HEK293T (cell line): Measurements from ENCODE around the gene MED29.

Source experiments
- CTCF ChIA-PET: fragments of 350-600 bp; formaldehyde crosslinking; extraction: SDS; loops from one replicate; lab custom pipeline; 2021; ENCODE audit warnings: antibody characterized with exemption, inconsistent platforms; lab: Yijun Ruan, JAX
- POLR2A ChIA-PET: fragments of 350-600 bp; formaldehyde crosslinking; extraction: SDS; loops from one replicate; lab custom pipeline; 2020; ENCODE audit warnings: antibody characterized with exemption, inconsistent platforms; lab: Yijun Ruan, JAX
- DNase-seq: peaks from one replicate; pipeline ENCODE4 v3.0.0; 2012; ENCODE audit warnings: mixed read lengths; ENCODE audit errors: extremely low spot score
- ARNT ChIP-seq: fragments of 450-650 bp; IDR thresholded peaks from 2 replicates; pipeline ENCODE4 v1.6.1; 2017; ENCODE audit warnings: mild to moderate bottlenecking
- BHLHE40 ChIP-seq: fragments of 450-650 bp; IDR thresholded peaks from 2 replicates; pipeline ENCODE4 v1.6.1; 2016; ENCODE audit warnings: mild to moderate bottlenecking, moderate library complexity, borderline replicate concordance
- CTBP1 ChIP-seq: fragments of 450-650 bp; IDR thresholded peaks from 2 replicates; pipeline ENCODE4 v1.6.1; 2016; ENCODE audit warnings: borderline replicate concordance
- ELF4 ChIP-seq: fragments of 450-650 bp; IDR thresholded peaks from 2 replicates; pipeline ENCODE4 v1.6.1; 2017; ENCODE audit warnings: antibody characterized with exemption
- FOXA1 ChIP-seq: fragments of 450-650 bp; IDR thresholded peaks from 2 replicates; pipeline ENCODE4 v1.6.1; 2016; ENCODE audit warnings: mild to moderate bottlenecking
- FOXK2 ChIP-seq: fragments of 450-650 bp; IDR thresholded peaks from 2 replicates; pipeline ENCODE4 v1.6.1; 2016; ENCODE audit warnings: mild to moderate bottlenecking
- FOXM1 ChIP-seq: fragments of 450-650 bp; IDR thresholded peaks from 2 replicates; pipeline ENCODE4 v1.6.1; 2017; ENCODE audit warnings: mild to moderate bottlenecking, borderline replicate concordance
- HDGF ChIP-seq: fragments of 450-650 bp; IDR thresholded peaks from 2 replicates; pipeline ENCODE4 v1.6.1; 2017; ENCODE audit warnings: antibody characterized with exemption, borderline replicate concordance
- L3MBTL2 ChIP-seq: fragments of 450-650 bp; conservative IDR thresholded peaks from 2 replicates; pipeline ENCODE4 v1.6.1; 2016; ENCODE audit warnings: mild to moderate bottlenecking
- LEF1 ChIP-seq: fragments of 450-650 bp; IDR thresholded peaks from 2 replicates; pipeline ENCODE4 v1.6.1; 2017; ENCODE audit warnings: mild to moderate bottlenecking, borderline replicate concordance
- NFRKB ChIP-seq: fragments of 450-650 bp; IDR thresholded peaks from 2 replicates; pipeline ENCODE4 v1.6.1; 2016; ENCODE audit warnings: mild to moderate bottlenecking, moderate library complexity
- SP1 ChIP-seq: fragments of 450-650 bp; IDR thresholded peaks from 2 replicates; pipeline ENCODE4 v1.6.1; 2017
- SUZ12 ChIP-seq: fragments of 450-650 bp; IDR thresholded peaks from 2 replicates; pipeline ENCODE4 v1.6.1; 2016; ENCODE audit warnings: mild to moderate bottlenecking
- TARDBP ChIP-seq: fragments of 450-650 bp; IDR thresholded peaks from 2 replicates; pipeline ENCODE4 v1.6.1; 2016
- ZNF384 ChIP-seq: fragments of 450-650 bp; IDR thresholded peaks from 2 replicates; pipeline ENCODE4 v1.6.1; 2016
- TF ChIP-seq, protein P1 (sequence below): fragments of 450-650 bp; IDR thresholded peaks from 2 replicates; pipeline ENCODE4 v1.6.1; 2016

The MED29 gene

GRCh38 chr19:39356647-39357046, 34.5 kb upstream of the MED29 start:
- CTCF ChIA-PET: no interaction called here
- no peak for TF ChIP-seq SP1
- TF ChIP-seq BHLHE40: no peak
- no peak for TF ChIP-seq HDGF
- no peak for TF ChIP-seq CTBP1
- TF ChIP-seq ZNF384: no peak
- TF ChIP-seq FOXA1: no peak
- DNase-seq: no peak
- POLR2A ChIA-PET: interaction anchor here (1.7 kb wide), 1 partner anchor 79 kb away, joined by 4 read pairs; the partner anchor contains the start of gene RPS16

GRCh38 chr19:39359026-39359425, 32.2 kb upstream of the MED29 start:
- no peak for TF ChIP-seq BHLHE40
- no peak for TF ChIP-seq SUZ12
- TF ChIP-seq FOXK2: no peak
- TF ChIP-seq TARDBP: no peak
- no peak for TF ChIP-seq CTBP1
- TF ChIP-seq SP1: no peak
- no peak for TF ChIP-seq ARNT
- no peak for TF ChIP-seq ZNF384
- DNase-seq: no peak
- ChIA-PET CTCF (no interaction called here), POLR2A (no interaction called here)

DNA sequence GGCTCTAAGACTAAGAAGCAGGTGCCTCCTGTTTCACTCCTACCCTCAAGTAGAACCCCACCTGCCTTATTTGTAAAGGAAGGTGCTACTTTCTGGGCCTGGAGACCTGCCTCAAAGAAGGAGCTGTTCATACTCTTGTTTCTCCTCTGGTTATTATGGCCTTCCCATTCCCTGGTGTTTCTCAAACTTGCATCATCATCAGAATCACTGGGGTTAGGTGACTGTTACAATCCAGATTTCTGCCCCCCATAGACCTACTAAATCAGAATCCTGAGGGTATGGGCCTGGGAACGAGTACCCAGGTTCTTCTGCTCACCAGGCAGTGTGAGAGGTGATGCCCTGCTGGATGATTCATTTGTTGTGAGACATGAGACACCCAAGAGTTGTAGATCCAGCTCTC, 30.6 kb upstream of the MED29 start:
- POLR2A ChIA-PET: no interaction called here
- TF ChIP-seq, protein P1, sequence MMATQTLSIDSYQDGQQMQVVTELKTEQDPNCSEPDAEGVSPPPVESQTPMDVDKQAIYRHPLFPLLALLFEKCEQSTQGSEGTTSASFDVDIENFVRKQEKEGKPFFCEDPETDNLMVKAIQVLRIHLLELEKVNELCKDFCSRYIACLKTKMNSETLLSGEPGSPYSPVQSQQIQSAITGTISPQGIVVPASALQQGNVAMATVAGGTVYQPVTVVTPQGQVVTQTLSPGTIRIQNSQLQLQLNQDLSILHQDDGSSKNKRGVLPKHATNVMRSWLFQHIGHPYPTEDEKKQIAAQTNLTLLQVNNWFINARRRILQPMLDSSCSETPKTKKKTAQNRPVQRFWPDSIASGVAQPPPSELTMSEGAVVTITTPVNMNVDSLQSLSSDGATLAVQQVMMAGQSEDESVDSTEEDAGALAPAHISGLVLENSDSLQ: no peak
- TF ChIP-seq ZNF384 (no peak), NFRKB (no peak), L3MBTL2 (no peak)
- CTCF ChIA-PET: no interaction called here
- DNase-seq: no peak

- POLR2A ChIA-PET: interaction anchor here (1.0 kb wide), 1 partner anchor 73 kb away, joined by 3 read pairs; the partner anchor contains the start of gene RPS16
- no peak for DNase-seq
- CTCF ChIA-PET: interaction anchor here (0.6 kb wide), 1 partner anchor 101 kb away, joined by 5 read pairs; no protein-coding TSS in a partner anchor
- TF ChIP-seq FOXM1 (no peak), FOXA1 (no peak), FOXK2 (no peak), CTBP1 (no peak), NFRKB (no peak), HDGF (no peak), SUZ12 (no peak), ARNT (no peak), L3MBTL2 (no peak), ELF4 (no peak), TARDBP (no peak), SP1 (no peak), ZNF384 (no peak), LEF1 (no peak)
- TF ChIP-seq, protein P1: no peak
These were observed 28.2 kb upstream of the MED29 start for GRCh38 chr19:39362682-39363657.

DNA sequence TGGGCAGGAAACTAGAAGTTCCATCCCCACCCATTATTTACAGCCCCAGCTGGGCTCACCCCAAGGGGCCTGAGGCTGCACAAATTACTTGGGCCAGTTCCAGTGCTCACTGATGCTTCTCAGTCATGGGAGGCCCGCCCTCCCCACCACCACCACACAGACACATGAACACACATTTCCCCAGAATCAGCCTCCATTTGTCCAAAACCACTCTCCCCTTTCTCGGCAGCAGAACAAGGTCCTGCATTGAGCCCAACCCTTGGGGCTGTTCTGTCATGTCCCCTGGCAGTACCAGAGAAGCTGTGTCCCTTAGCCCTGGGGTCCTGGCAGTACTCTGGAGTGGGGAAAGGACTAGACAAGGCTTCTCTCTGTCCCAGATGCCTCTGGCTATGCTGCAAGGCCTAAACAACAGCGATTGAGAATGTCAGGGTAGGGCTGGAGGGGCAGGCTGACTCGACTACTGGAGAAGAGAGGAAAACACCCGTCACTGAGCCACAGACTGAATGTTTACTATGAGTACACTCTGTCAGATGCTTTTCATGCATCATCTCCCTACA, 27.2 kb upstream of the MED29 start:
- ChIA-PET CTCF (no interaction called here), POLR2A (no interaction called here)
- DNase-seq: no peak
- TF ChIP-seq FOXM1 (no peak), L3MBTL2 (no peak), ELF4 (no peak), ZNF384 (no peak), TARDBP (no peak), SUZ12 (no peak), ARNT (no peak), BHLHE40 (no peak), HDGF (no peak), NFRKB (no peak), LEF1 (no peak)

DNA sequence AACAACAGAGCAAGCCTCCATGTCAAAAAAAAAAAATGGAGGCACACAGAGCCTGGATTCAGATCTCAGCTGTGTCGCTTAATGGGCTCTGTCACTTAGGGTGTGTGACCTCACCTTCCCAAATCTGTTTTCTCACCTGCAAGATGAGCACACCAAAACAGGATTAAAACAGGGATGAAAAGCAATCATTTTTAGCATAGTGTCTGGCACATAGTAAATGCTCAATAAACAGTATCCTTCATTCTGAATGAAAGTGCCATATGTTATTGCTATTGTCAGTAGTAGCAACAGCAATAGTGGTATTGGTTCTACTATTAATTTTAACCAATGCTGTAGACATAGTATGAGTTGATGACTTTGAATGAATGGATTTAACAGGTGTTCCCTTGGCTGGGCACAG, 25.6 kb upstream of the MED29 start:
- ChIA-PET CTCF (no interaction called here), POLR2A (no interaction called here)
- no peak for DNase-seq
- TF ChIP-seq, protein P1: no peak
- TF ChIP-seq BHLHE40 (no peak), LEF1 (no peak), ZNF384 (no peak), CTBP1 (no peak), NFRKB (no peak), HDGF (no peak), FOXM1 (no peak), TARDBP (no peak), L3MBTL2 (no peak), ELF4 (no peak), ARNT (no peak)
